PFSK-1 (cell line): ENCODE measurements around the gene SMIM8.

ENCODE experiments used
- POLR2AphosphoS5 ChIP-seq: IDR thresholded peaks from 2 replicates; pipeline ENCODE4 v1.6.1; 2012; ENCODE audit warnings: low read depth, mild to moderate bottlenecking, control low read depth, low read length, moderate library complexity
- TAF1 ChIP-seq: IDR thresholded peaks from 2 replicates; pipeline ENCODE4 v1.6.1; 2012; ENCODE audit warnings: low read length, control low read depth, borderline replicate concordance; ENCODE audit not compliant: insufficient read depth
- TF ChIP-seq, protein P1 (sequence below), 2 experiments: IDR thresholded peaks; 2 replicates each; pipeline versions ENCODE4 v1.6.1 to v1.8.0; 2011 to 2012; ENCODE audit warnings: low read depth in 2 of 2, low read length in 2 of 2, control low read depth in 1 of 2, inconsistent platforms in 1 of 2, mild to moderate bottlenecking in 1 of 2, moderate library complexity in 1 of 2; ENCODE audit not compliant: insufficient read depth in 1 of 2

DNA sequence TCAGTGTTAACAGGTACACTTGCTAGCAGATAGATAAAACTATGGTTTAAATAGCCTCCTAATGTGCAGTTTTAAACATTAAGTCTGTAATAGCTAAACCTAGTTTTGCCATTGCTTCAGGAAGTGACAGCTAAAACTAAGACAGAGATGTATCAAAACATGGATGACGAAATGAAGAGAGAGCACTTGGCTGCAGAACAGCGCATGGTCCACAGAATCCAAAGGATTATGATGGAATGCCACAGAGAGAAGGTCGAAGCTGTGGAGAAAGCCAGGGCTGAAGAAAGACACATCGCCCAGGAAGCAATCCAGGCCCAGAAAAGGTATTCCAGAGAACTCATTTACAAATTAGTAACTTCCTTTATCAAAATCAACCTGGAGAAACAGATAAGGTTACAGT, 33.8 kb downstream of the SMIM8 start:
- TF ChIP-seq POLR2AphosphoS5, result no peak
- no peak for TF ChIP-seq TAF1
- TF ChIP-seq, protein P1, sequence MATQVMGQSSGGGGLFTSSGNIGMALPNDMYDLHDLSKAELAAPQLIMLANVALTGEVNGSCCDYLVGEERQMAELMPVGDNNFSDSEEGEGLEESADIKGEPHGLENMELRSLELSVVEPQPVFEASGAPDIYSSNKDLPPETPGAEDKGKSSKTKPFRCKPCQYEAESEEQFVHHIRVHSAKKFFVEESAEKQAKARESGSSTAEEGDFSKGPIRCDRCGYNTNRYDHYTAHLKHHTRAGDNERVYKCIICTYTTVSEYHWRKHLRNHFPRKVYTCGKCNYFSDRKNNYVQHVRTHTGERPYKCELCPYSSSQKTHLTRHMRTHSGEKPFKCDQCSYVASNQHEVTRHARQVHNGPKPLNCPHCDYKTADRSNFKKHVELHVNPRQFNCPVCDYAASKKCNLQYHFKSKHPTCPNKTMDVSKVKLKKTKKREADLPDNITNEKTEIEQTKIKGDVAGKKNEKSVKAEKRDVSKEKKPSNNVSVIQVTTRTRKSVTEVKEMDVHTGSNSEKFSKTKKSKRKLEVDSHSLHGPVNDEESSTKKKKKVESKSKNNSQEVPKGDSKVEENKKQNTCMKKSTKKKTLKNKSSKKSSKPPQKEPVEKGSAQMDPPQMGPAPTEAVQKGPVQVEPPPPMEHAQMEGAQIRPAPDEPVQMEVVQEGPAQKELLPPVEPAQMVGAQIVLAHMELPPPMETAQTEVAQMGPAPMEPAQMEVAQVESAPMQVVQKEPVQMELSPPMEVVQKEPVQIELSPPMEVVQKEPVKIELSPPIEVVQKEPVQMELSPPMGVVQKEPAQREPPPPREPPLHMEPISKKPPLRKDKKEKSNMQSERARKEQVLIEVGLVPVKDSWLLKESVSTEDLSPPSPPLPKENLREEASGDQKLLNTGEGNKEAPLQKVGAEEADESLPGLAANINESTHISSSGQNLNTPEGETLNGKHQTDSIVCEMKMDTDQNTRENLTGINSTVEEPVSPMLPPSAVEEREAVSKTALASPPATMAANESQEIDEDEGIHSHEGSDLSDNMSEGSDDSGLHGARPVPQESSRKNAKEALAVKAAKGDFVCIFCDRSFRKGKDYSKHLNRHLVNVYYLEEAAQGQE (IDR thresholded peaks at IDR 0.05; ENCODE audit: insufficient read depth in 1 of 2, low read depth in 2 of 2, low read length in 2 of 2), result no peak
